Astrocyte (in vitro differentiated cells and primary cell): ENCODE data around the gene GLB1L2. TPM values are rescaled to one million over a fixed set of nuclear protein-coding genes. Genes with fewer than 3 reads are reported as not detected.

Source experiments
- DNase-seq: peaks from one replicate; pipeline ENCODE4 v3.0.0-alpha.2; 2010; ENCODE audit warnings: low read depth
- FAIRE-seq: peaks from 2 replicates; lab custom pipeline; 2011; peaks lifted over from hg19 to GRCh38; lab: Jason Lieb, UNC
- H2AFZ ChIP-seq: 2 replicates; pipeline ENCODE4 v1.6.0; 2012; ENCODE audit warnings: low read depth, low read length, inconsistent platforms
- H3K27ac ChIP-seq: 2 replicates; pipeline ENCODE4 v1.5.1; 2011; ENCODE audit warnings: low read depth, low read length, inconsistent platforms
- H3K27me3 ChIP-seq: 2 replicates; pipeline ENCODE4 v1.6.0; 2011; ENCODE audit warnings: low read length, inconsistent platforms; ENCODE audit not compliant: insufficient read depth
- H3K36me3 ChIP-seq: 2 replicates; pipeline ENCODE4 v1.5.1; 2011; ENCODE audit warnings: low read length, inconsistent platforms; ENCODE audit not compliant: insufficient read depth
- H3K4me1 ChIP-seq: 2 replicates; pipeline ENCODE4 v1.5.1; 2011; ENCODE audit warnings: low read length, inconsistent platforms; ENCODE audit not compliant: insufficient read depth
- H3K4me2 ChIP-seq: 2 replicates; pipeline ENCODE4 v1.6.0; 2012; ENCODE audit warnings: low read length, inconsistent platforms
- H3K4me3 ChIP-seq: 2 replicates; pipeline ENCODE4 v1.5.1; 2011; ENCODE audit warnings: low read depth, mild to moderate bottlenecking, low read length, inconsistent platforms; ENCODE audit not compliant: insufficient read depth
- H3K79me2 ChIP-seq: 2 replicates; pipeline ENCODE4 v1.6.0; 2012; ENCODE audit warnings: mild to moderate bottlenecking, low read length, inconsistent platforms; ENCODE audit not compliant: insufficient read depth
- H3K9ac ChIP-seq: 2 replicates; pipeline ENCODE4 v1.6.0; 2012; ENCODE audit warnings: mild to moderate bottlenecking, low read length, inconsistent platforms
- H3K9me3 ChIP-seq: 2 replicates; pipeline ENCODE4 v1.5.1; 2012; ENCODE audit warnings: low read depth, mild to moderate bottlenecking, low read length, inconsistent platforms; ENCODE audit not compliant: insufficient read depth
- H4K20me1 ChIP-seq: 2 replicates; pipeline ENCODE4 v1.6.0; 2012; ENCODE audit warnings: low read length, inconsistent platforms; ENCODE audit not compliant: insufficient read depth
- H3K27ac Mint-ChIP-seq: one replicate; pipeline ENCODE4 v1.8.0; 2021; ENCODE audit warnings: mild to moderate bottlenecking, mixed read lengths; ENCODE audit not compliant: unreplicated experiment
- H3K27me3 Mint-ChIP-seq: one replicate; pipeline ENCODE4 v1.8.0; 2021; ENCODE audit warnings: low read depth, mixed read lengths; ENCODE audit not compliant: unreplicated experiment
- H3K36me3 Mint-ChIP-seq: one replicate; pipeline ENCODE4 v1.8.0; 2021; ENCODE audit warnings: low read depth, mixed read lengths; ENCODE audit not compliant: unreplicated experiment
- H3K4me1 Mint-ChIP-seq: one replicate; pipeline ENCODE4 v1.8.0; 2021; ENCODE audit warnings: low read depth, mixed read lengths; ENCODE audit not compliant: unreplicated experiment
- H3K4me3 Mint-ChIP-seq: one replicate; pipeline ENCODE4 v1.8.0; 2021; ENCODE audit warnings: mild to moderate bottlenecking, moderate library complexity, mixed read lengths; ENCODE audit not compliant: unreplicated experiment
- H3K9me3 Mint-ChIP-seq: one replicate; pipeline ENCODE4 v1.8.0; 2021; ENCODE audit warnings: mild to moderate bottlenecking, mixed read lengths; ENCODE audit not compliant: unreplicated experiment
- CTCF ChIP-seq: IDR thresholded peaks from 2 replicates; pipeline ENCODE4 v1.5.1; 2011; ENCODE audit warnings: low read depth, mild to moderate bottlenecking, inconsistent platforms, low read length, moderate library complexity; ENCODE audit not compliant: insufficient read depth
- EZH2 ChIP-seq: IDR thresholded peaks from 2 replicates; pipeline ENCODE4 v1.6.1; 2012; ENCODE audit warnings: mild to moderate bottlenecking, low read length, inconsistent platforms; ENCODE audit not compliant: insufficient read depth
- total RNA-seq: library from RNA; stranded (reverse); gene quantifications from 2 replicates; pipeline ENCODE4 v1.2.1, GENCODE V29; 2021

GLB1L2 gene
- total RNA-seq, 1 donor from 2014 or later = 2.8 TPM

DNA sequence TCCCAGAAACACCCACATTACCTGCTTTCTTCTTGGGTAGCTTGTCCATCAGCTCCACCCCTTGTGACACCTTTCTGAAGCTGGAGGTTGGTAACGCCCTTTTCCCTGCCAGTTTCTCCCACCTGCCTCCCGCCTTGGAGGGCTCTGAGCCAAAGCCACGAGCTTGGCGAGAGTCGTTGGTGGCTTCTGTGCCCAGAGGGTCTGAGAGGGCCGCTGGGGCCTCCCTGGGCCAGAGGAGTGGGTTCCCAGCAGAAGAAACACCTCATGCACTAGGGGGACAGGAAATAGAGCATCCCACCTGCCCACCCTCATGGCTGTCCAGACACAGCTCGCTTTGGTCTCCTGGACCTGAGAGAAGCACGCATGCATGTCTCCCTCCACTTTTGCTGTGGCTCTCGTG, 42.4 kb downstream of the GLB1L2 start:
- Histone ChIP-seq H3K36me3 (no peaks in the 10 kb centered on the region), H3K79me2 (no peaks in the 10 kb centered on the region), H3K9ac (no peak overlapping the region), H3K4me3 (no peak overlapping the region), H3K9me3 (no peaks in the 10 kb centered on the region), H3K27ac (no peak overlapping the region), H4K20me1 (no peaks in the 10 kb centered on the region), H2AFZ (no peak overlapping the region), H3K4me2 (no peak overlapping the region), H3K4me1 (no peaks in the 10 kb centered on the region), H3K27me3 (no peaks in the 10 kb centered on the region)
- no peak overlapping the region for H3K4me3 Mint-ChIP-seq
- DNase-seq (no peak), FAIRE-seq (no peak)
- H3K9me3 Mint-ChIP-seq = no peaks in the 10 kb centered on the region
- no peak overlapping the region for H3K27ac Mint-ChIP-seq
- H3K36me3 Mint-ChIP-seq = no peaks in the 10 kb centered on the region
- peaks cover 39% of the 10 kb centered on the region for H3K27me3 Mint-ChIP-seq
- no peaks in the 10 kb centered on the region for H3K4me1 Mint-ChIP-seq
- TF ChIP-seq CTCF = no peak
- TF ChIP-seq EZH2 = no peak

GRCh38 chr11:134374891-134375550, 43.2 kb downstream of the GLB1L2 start:
- FAIRE-seq (no peak), DNase-seq (no peak)
- Histone ChIP-seq H2AFZ (no peak overlapping the region), H3K9ac (no peak overlapping the region), H3K36me3 (no peaks in the 10 kb centered on the region), H3K79me2 (no peaks in the 10 kb centered on the region), H3K4me1 (no peaks in the 10 kb centered on the region), H3K4me3 (no peak overlapping the region), H4K20me1 (no peaks in the 10 kb centered on the region), H3K4me2 (no peak overlapping the region), H3K27ac (no peak overlapping the region), H3K27me3 (no peaks in the 10 kb centered on the region), H3K9me3 (no peaks in the 10 kb centered on the region)
- TF ChIP-seq CTCF (no peak), EZH2 (no peak)
- Mint-ChIP-seq H3K27me3 (peaks cover 33% of the 10 kb centered on the region), H3K27ac (no peak overlapping the region), H3K4me3 (no peak overlapping the region), H3K4me1 (no peaks in the 10 kb centered on the region), H3K9me3 (no peaks in the 10 kb centered on the region), H3K36me3 (no peaks in the 10 kb centered on the region)

- Mint-ChIP-seq H3K27me3 (peaks cover 30% of the 10 kb centered on the region), H3K27ac (no peak overlapping the region), H3K36me3 (no peaks in the 10 kb centered on the region), H3K4me1 (no peaks in the 10 kb centered on the region), H3K9me3 (no peaks in the 10 kb centered on the region), H3K4me3 (no peak overlapping the region)
- Histone ChIP-seq H3K4me2 (no peak overlapping the region), H3K79me2 (no peaks in the 10 kb centered on the region), H3K4me1 (no peaks in the 10 kb centered on the region), H3K36me3 (no peaks in the 10 kb centered on the region), H3K27ac (no peak overlapping the region), H3K9ac (no peak overlapping the region), H2AFZ (no peak overlapping the region), H3K9me3 (no peaks in the 10 kb centered on the region), H3K27me3 (no peaks in the 10 kb centered on the region), H4K20me1 (no peaks in the 10 kb centered on the region), H3K4me3 (no peak overlapping the region)
- TF ChIP-seq CTCF (no peak), EZH2 (no peak)
- FAIRE-seq (no peak), DNase-seq (no peak)
Observed at GRCh38 chr11:134376150-134376921, 44.5 kb downstream of the GLB1L2 start.
